HAP-1 (cell line): ENCODE results near the gene CCDC61.

Source experiments
- DNase-seq, 2 experiments: peaks; one replicate each; pipeline ENCODE4 v3.0.0-alpha.2; 2016 to 2020; ENCODE audit warnings: low spot score in 2 of 2
- H3K27me3 ChIP-seq: fragments of 250-450 bp; sonication (Bioruptor Pico); 2 replicates; pipeline ENCODE4 v1.5.1; 2020; ENCODE audit warnings: low read depth, mild to moderate bottlenecking, moderate library complexity
- H3K36me3 ChIP-seq: fragments of 250-450 bp; sonication (Bioruptor Pico); replicated peaks from 2 replicates; pipeline ENCODE4 v1.5.1; 2020; ENCODE audit warnings: mild to moderate bottlenecking
- H3K4me1 ChIP-seq: fragments of 250-450 bp; sonication (Bioruptor Pico); 2 replicates; pipeline ENCODE4 v1.5.1; 2020; ENCODE audit warnings: mild to moderate bottlenecking
- H3K4me3 ChIP-seq: fragments of 250-450 bp; sonication (Bioruptor Pico); 2 replicates; pipeline ENCODE4 v1.5.1; 2020; ENCODE audit warnings: mild to moderate bottlenecking, moderate library complexity
- H3K9me3 ChIP-seq: fragments of 250-450 bp; sonication (Bioruptor Pico); 2 replicates; pipeline ENCODE4 v1.5.1; 2020; ENCODE audit warnings: mild to moderate bottlenecking, moderate library complexity
- in situ Hi-C: fragments of 300-500 bp; cut with MboI; formaldehyde crosslinking; loops from 3 replicates; pipeline ENCODE4 v1.14.3; 2020; ENCODE audit warnings: low sequenced_read_pairs, inconsistent platforms, mixed read lengths

CCDC61 gene

DNA sequence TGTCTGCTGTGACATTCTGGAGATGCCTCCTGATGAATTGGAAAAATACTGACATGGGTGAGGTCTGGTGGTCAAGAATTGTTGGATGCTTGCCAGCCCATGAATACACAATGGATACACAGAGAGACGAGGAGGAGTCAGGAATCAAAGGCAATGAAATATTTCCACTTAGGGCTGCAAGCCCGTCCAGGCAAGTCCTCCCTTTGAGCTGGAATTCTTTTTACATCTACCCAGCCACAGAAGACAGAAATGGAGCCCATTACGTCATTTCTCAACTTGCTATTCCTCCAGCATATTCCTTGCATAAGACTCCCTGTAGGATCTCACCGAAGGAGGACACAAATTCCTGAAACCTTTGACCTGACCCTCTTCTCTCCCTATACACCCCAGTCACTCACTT, 61.3 kb downstream of the CCDC61 start:
- H3K4me1 ChIP-seq: no peaks in the 10 kb centered on the region
- no peak overlapping the region for H3K4me3 ChIP-seq
- no peaks in the 10 kb centered on the region; the same call in 1 of the 2 replicates for H3K9me3 ChIP-seq
- in situ Hi-C loops: no loop called here
- no peaks in the 10 kb centered on the region for H3K36me3 ChIP-seq
- no peak for DNase-seq
- H3K27me3 ChIP-seq: peaks cover 7% of the 10 kb centered on the region

DNA sequence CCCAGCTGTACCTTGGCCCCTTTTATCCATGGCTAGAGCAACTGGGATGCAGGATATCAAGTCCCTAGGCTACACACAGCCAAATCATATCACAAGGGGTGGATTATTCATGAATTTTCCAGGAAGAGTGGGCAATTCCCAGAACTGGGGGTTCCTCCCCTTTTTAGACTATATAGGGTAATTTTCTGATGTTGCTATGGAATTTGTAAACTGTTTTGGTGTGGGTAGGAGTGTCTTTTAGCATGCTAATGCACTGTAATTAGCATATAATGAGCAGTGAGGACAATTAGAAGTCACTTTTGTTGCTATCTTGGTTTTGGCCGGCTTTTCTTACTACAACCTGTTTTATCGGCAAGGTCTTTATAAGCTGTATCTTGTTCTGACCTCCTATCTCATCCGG, 63.5 kb downstream of the CCDC61 start:
- DNase-seq: no peak
- in situ Hi-C loops: no loop called here
- Histone ChIP-seq H3K27me3 (peaks cover 5% of the 10 kb centered on the region; the same call in 1 of the 2 replicates), H3K9me3 (no peaks in the 10 kb centered on the region; the same call in 1 of the 2 replicates), H3K4me1 (no peaks in the 10 kb centered on the region), H3K36me3 (no peaks in the 10 kb centered on the region), H3K4me3 (no peak overlapping the region)

DNA sequence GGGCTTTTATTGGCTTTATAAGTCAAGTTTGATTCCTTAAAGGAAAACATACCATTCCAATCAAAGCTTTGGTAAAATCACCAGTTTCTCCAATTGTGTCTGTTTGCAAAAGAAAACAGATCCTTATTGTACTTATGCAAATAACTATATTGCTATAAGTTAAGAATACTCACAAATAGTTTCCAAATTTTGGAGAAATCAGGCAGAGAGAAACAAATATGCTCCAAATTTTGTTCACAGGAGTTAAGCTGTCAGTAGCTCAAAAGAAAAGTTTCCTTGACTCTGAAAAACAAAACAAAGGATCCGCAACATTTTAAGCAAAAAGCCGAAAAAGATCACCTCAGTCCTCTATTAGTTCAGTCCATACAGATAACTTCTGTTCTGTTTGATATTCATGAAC, 64.7 kb downstream of the CCDC61 start:
- no peak overlapping the region for H3K4me3 ChIP-seq
- no peaks in the 10 kb centered on the region; the same call in 1 of the 2 replicates for H3K9me3 ChIP-seq
- H3K36me3 ChIP-seq: no peaks in the 10 kb centered on the region
- no peak for DNase-seq
- H3K27me3 ChIP-seq: peaks cover 5% of the 10 kb centered on the region; the same call in 1 of the 2 replicates
- in situ Hi-C loops: no loop called here
- no peaks in the 10 kb centered on the region for H3K4me1 ChIP-seq

DNA sequence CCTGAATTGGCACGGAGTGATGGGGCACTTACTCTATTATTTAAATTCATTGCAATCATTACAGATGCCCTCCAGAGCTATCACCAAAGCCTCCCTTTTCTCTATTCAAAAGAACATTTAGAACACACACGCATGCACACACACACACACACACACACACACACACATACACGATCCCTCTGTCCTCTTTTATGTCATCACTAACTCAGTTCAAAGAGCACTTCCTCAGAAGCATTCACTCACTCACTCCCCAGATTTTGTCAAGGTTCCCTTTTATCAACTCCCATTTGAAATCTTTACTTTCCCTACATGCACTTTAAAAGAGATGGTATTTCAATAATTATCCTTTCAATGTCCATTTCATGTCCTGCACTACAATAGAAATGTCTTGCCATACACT, 67.9 kb downstream of the CCDC61 start:
- H3K4me3 ChIP-seq: no peak overlapping the region
- no peak for DNase-seq
- no peaks in the 10 kb centered on the region for H3K36me3 ChIP-seq
- H3K4me1 ChIP-seq: no peaks in the 10 kb centered on the region
- no peaks in the 10 kb centered on the region; the same call in 1 of the 2 replicates for H3K9me3 ChIP-seq
- peaks cover 12% of the 10 kb centered on the region; the same call in 1 of the 2 replicates for H3K27me3 ChIP-seq
- in situ Hi-C loops: no loop called here

DNA sequence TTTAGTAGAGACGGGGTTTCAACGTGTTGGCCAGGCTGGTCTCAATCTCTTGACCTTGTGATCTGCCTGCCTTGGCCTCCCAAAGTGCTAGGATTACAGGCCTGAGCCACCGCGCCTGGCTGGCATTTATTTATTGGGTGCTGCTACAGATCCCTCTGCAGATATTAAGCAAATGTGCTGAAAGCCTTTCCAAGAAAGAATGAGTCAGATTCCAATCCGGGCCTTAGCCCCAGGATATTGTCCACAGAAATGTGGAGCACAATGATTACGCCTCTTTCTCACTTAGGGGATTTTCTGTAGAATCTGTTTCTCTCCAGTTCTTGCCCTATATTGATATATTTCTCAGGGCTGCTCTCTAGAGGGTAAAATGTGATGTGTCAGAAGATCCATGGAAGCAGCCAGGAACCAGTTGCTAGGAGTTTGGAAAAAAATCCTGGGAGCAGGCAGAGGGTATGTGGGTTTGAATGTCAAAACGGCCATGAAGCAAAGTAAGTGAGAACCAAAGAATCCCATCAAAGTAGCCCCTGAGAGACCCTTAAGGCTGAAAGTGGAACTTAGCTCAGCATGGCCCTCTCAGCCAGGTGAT, 70.3 kb downstream of the CCDC61 start:
- no peaks in the 10 kb centered on the region for H3K4me1 ChIP-seq
- H3K27me3 ChIP-seq: peaks cover 9% of the 10 kb centered on the region
- in situ Hi-C loops: no loop called here
- H3K4me3 ChIP-seq: no peak overlapping the region
- no peak for DNase-seq
- H3K36me3 ChIP-seq: no peaks in the 10 kb centered on the region
- no peaks in the 10 kb centered on the region; the same call in 1 of the 2 replicates for H3K9me3 ChIP-seq

DNA sequence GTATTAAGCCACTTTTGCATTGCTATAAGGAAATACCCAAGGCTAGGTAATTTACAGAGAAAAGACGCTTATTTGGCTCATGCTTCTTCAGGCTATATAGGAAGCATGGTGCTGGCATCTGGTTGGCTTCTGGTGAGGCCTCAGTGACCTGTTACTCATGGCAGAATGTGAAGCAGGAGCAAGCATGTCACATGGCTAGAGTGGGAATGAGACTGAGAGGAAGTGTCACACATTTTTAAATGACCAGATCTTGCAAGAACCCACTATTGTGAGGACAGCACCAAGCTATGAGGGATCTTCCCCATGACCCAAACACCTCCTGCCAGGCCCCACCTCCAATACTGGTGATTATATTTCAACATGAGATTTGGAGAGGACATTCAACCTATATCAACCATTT, 71.2 kb downstream of the CCDC61 start:
- in situ Hi-C loops: no loop called here
- no peak for DNase-seq
- Histone ChIP-seq H3K27me3 (peaks cover 9% of the 10 kb centered on the region), H3K4me1 (no peaks in the 10 kb centered on the region), H3K36me3 (no peaks in the 10 kb centered on the region), H3K4me3 (no peak overlapping the region), H3K9me3 (no peaks in the 10 kb centered on the region)

DNA sequence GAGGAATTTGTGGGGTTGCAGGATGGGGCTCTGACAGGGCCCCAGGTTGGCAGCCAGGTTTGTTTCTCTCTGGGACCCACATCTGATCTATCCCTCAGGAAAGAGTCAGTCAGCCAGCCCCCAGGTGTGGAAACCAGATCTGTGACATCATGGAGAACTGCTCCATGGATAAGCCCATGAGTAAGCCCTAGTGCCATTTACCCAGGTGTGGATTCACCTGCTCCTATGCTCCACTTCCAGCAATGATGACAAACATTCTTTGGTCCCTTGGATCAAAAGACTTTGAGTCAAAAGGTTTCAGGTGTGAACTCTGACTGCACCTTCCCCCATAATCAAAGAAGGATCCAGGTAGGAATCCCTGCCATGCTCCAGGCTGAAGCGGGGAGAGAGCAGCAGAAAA, 72.4 kb downstream of the CCDC61 start:
- peaks cover 9% of the 10 kb centered on the region for H3K27me3 ChIP-seq
- no peak overlapping the region for H3K4me3 ChIP-seq
- H3K9me3 ChIP-seq: no peaks in the 10 kb centered on the region
- in situ Hi-C loops: no loop called here
- DNase-seq: no peak
- no peaks in the 10 kb centered on the region for H3K4me1 ChIP-seq
- no peaks in the 10 kb centered on the region for H3K36me3 ChIP-seq
